K562 (cell line): Measurements from ENCODE around the gene HEY2. TPM values are rescaled to one million over a fixed set of nuclear protein-coding genes. Genes with fewer than 3 reads are reported as not detected.

Source experiments
- DPF2 ChIP-seq: fragments of 450-650 bp; IDR thresholded peaks from 2 replicates; pipeline ENCODE4 v1.6.1; 2016
- EGR1 ChIP-seq: fragments of 450-650 bp; conservative IDR thresholded peaks from 2 replicates; pipeline ENCODE4 v1.6.1; 2017; ENCODE audit warnings: mild to moderate bottlenecking
- ETV1 ChIP-seq: fragments of 450-650 bp; conservative IDR thresholded peaks from 2 replicates; pipeline ENCODE4 v1.6.1; 2016; ENCODE audit warnings: missing genetic modification characterization, control low read depth, low read depth, missing compliant biosample characterization
- FOXK2 ChIP-seq, 2 experiments: fragments of 450-650 bp; IDR thresholded peaks in 1 of 2; conservative IDR thresholded peaks in 1 of 2; 2 replicates each; pipeline ENCODE4 v1.6.1; 2016; ENCODE audit warnings: low read depth in 2 of 2, mild to moderate bottlenecking in 1 of 2
- GABPB1 ChIP-seq: sonication (generic); formaldehyde crosslinking; IDR thresholded peaks from 2 replicates; pipeline ENCODE4 v1.8.0; 2022; ENCODE audit warnings: mild to moderate bottlenecking, missing genetic modification reagents
- JUND ChIP-seq, 2 experiments: IDR thresholded peaks; 2 replicates in 1 of 2; 3 replicates in 1 of 2; pipeline ENCODE4 v1.6.1; 2011; ENCODE audit warnings: borderline replicate concordance in 2 of 2, low read depth in 2 of 2, low read length in 2 of 2, improper control_type of control experiment in 1 of 2, missing biosample characterization in 1 of 2, missing genetic modification characterization in 1 of 2, missing genetic modification reagents in 1 of 2
- KAT8 ChIP-seq: fragments of 450-650 bp; IDR thresholded peaks from 2 replicates; pipeline ENCODE4 v1.6.1; 2016; ENCODE audit warnings: low read depth, mild to moderate bottlenecking
- MAFK ChIP-seq: IDR thresholded peaks from 2 replicates; pipeline ENCODE4 v1.6.1; 2011; ENCODE audit warnings: low read length, improper control_type of control experiment
- MTF1 ChIP-seq: fragments of 250-450 bp; sonication (Bioruptor Pico); IDR thresholded peaks from 2 replicates; pipeline ENCODE4 v1.9.0; 2021; ENCODE audit warnings: moderate library complexity, mild to moderate bottlenecking, inconsistent platforms, borderline replicate concordance
- POLR2AphosphoS5 ChIP-seq: IDR thresholded peaks from 2 replicates; pipeline ENCODE4 v1.6.1; 2011; ENCODE audit warnings: mild to moderate bottlenecking, low read depth, low read length, moderate library complexity; ENCODE audit not compliant: control insufficient read depth, insufficient read depth
- PYGO2 ChIP-seq: fragments of 450-650 bp; IDR thresholded peaks from 2 replicates; pipeline ENCODE4 v1.6.1; 2016; ENCODE audit warnings: mild to moderate bottlenecking, missing genetic modification characterization, moderate library complexity, missing compliant biosample characterization
- RBM25 ChIP-seq: fragments of 200-400 bp; formaldehyde crosslinking; IDR thresholded peaks from 2 replicates; pipeline ENCODE4 v1.6.1; 2018; ENCODE audit warnings: low read length, low read depth, moderate library complexity; ENCODE audit not compliant: severe bottlenecking
- SRSF9 ChIP-seq: fragments of 200-400 bp; formaldehyde crosslinking; IDR thresholded peaks from 2 replicates; pipeline ENCODE4 v1.6.1; 2017; ENCODE audit warnings: low read depth, low read length, borderline replicate concordance
- ZKSCAN3 ChIP-seq: fragments of 250-450 bp; sonication (Bioruptor Pico); IDR thresholded peaks from 2 replicates; pipeline ENCODE4 v1.4.0; 2020
- ZNF121 ChIP-seq: sonication (generic); formaldehyde crosslinking; conservative IDR thresholded peaks from 2 replicates; pipeline ENCODE4 v1.8.0; 2022; ENCODE audit warnings: missing genetic modification reagents
- ZNF184 ChIP-seq: sonication (generic); formaldehyde crosslinking; IDR thresholded peaks from 2 replicates; pipeline ENCODE4 v1.5.0; 2020; ENCODE audit warnings: missing genetic modification reagents
- ZNF717 ChIP-seq: fragments of 250-450 bp; sonication (Bioruptor Pico); IDR thresholded peaks from 2 replicates; pipeline ENCODE4 v1.5.0; 2021
- polyA plus RNA-seq, 8 experiments: library from polyadenylated mRNA; depleted of rRNA in 4 of 8; stranded (reverse) in 5 of 8; unstranded in 3 of 8; fragments of >200 nt; fragmentation: Nextera tagmentation in 2 of 8; fragmentation: Illumina TruSeq in 1 of 8; extraction: Ambion mirVana in 2 of 8; extraction: Trizol in 1 of 8; gene quantifications; 2 replicates each; pipeline versions ENCODE4 v1.2.1 to v1.2.3, GENCODE V29; 2011 to 2014; ENCODE audit warnings: inconsistent platforms in 1 of 8, missing spikeins in 1 of 8
- total RNA-seq, 7 experiments: library from RNA; depleted of rRNA in 6 of 7; stranded (reverse); fragments of >200 nt in 6 of 7; fragmentation: Illumina TruSeq in 2 of 7; extraction: Trizol in 2 of 7; gene quantifications; 2 replicates each; pipeline versions ENCODE4 v1.2.1 to v1.2.3, GENCODE V29; 2011 to 2021; ENCODE audit warnings: low replicate concordance in 1 of 7
- TF ChIP-seq, protein P1 (sequence below): sonication (generic); formaldehyde crosslinking; IDR thresholded peaks from 2 replicates; pipeline ENCODE4 v1.9.0; 2022; ENCODE audit warnings: mild to moderate bottlenecking, missing genetic modification reagents
- TF ChIP-seq, protein P2 (sequence below): sonication (generic); formaldehyde crosslinking; IDR thresholded peaks from 2 replicates; pipeline ENCODE4 v1.8.1; 2023; ENCODE audit warnings: mild to moderate bottlenecking, missing genetic modification reagents
- TF ChIP-seq, protein P3 (sequence below): fragments of 250-450 bp; sonication (Bioruptor Pico); IDR thresholded peaks from 2 replicates; pipeline ENCODE4 v1.9.0; 2021; ENCODE audit warnings: mild to moderate bottlenecking, inconsistent platforms

Gene HEY2
- total and polyA plus RNA-seq, 9 of the 15 experiments (the other 6 are each of a cell fraction or from before 2014, with no cell fraction given) = 0.03 to 0.07 (median 0.06) TPM; not detected in 5

DNA sequence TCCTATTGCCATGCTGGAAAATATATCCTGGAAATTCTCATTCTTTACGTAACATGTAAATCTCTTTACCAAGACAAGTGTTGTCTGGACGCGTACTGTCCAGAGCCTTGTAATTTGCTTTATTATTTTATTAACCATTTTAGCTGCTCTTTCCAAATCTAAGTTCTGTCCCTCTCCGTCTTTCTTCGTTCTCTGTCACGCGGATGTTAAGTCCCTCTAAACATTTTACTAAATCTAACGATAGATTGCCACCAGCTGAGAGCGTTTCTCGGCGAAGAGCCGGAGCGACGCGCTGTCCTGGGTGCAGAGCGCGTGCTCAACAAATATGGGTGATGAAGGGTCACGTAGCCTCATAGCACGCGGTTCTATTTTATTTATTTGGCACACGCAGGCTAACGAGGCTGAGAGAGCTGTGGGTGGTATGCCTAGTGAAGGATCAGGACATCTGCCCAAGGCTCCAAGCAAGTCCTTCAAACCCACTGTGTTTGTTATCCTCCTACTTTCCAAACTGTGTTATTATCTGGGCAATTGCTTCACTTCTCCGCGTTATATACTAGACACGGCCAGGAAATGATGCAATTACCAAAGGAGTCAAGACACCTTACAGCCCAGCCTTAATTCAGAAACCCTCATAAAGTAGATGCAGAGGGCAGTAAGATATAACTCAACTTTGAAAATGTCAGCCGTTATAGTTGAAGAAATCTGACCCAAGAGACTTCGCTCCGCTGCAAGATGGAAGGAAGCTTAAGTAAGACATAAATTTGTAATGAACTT is 31.3 kb downstream of the HEY2 start (continued):
- TF ChIP-seq, protein P1, sequence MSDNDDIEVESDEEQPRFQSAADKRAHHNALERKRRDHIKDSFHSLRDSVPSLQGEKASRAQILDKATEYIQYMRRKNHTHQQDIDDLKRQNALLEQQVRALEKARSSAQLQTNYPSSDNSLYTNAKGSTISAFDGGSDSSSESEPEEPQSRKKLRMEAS = peak; percentile 96
- TF ChIP-seq POLR2AphosphoS5 = peak; percentile 66; the same call in 1 of the 2 replicates
- TF ChIP-seq FOXK2 (conservative IDR thresholded peaks at IDR 0.05 in 1 of 2, IDR thresholded peaks at IDR 0.05 in 1 of 2; ENCODE audit: low read depth in 2 of 2) = 0 out of 4 replicates have a peak, but pooled peaks of 1 of the 2 experiments have one; percentile 15
- peak; percentile 73 for TF ChIP-seq GABPB1
- no peak for TF ChIP-seq RBM25
- TF ChIP-seq ZNF121 = no peak
- TF ChIP-seq MTF1 (CRISPR knock-in tag) = no peak
- TF ChIP-seq ZKSCAN3 (CRISPR knock-in tag) = no peak
- no peak for TF ChIP-seq ZNF184 (CRISPR knock-in tag)
- TF ChIP-seq ZNF717 (CRISPR knock-in tag) = no peak
- TF ChIP-seq ETV1 = peak; percentile 96
- TF ChIP-seq, protein P2, sequence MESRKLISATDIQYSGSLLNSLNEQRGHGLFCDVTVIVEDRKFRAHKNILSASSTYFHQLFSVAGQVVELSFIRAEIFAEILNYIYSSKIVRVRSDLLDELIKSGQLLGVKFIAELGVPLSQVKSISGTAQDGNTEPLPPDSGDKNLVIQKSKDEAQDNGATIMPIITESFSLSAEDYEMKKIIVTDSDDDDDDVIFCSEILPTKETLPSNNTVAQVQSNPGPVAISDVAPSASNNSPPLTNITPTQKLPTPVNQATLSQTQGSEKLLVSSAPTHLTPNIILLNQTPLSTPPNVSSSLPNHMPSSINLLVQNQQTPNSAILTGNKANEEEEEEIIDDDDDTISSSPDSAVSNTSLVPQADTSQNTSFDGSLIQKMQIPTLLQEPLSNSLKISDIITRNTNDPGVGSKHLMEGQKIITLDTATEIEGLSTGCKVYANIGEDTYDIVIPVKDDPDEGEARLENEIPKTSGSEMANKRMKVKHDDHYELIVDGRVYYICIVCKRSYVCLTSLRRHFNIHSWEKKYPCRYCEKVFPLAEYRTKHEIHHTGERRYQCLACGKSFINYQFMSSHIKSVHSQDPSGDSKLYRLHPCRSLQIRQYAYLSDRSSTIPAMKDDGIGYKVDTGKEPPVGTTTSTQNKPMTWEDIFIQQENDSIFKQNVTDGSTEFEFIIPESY (CRISPR knock-in tag) = peak; percentile 34; the same call in 1 of the 2 replicates
- no peak for TF ChIP-seq MAFK
- TF ChIP-seq, protein P3, sequence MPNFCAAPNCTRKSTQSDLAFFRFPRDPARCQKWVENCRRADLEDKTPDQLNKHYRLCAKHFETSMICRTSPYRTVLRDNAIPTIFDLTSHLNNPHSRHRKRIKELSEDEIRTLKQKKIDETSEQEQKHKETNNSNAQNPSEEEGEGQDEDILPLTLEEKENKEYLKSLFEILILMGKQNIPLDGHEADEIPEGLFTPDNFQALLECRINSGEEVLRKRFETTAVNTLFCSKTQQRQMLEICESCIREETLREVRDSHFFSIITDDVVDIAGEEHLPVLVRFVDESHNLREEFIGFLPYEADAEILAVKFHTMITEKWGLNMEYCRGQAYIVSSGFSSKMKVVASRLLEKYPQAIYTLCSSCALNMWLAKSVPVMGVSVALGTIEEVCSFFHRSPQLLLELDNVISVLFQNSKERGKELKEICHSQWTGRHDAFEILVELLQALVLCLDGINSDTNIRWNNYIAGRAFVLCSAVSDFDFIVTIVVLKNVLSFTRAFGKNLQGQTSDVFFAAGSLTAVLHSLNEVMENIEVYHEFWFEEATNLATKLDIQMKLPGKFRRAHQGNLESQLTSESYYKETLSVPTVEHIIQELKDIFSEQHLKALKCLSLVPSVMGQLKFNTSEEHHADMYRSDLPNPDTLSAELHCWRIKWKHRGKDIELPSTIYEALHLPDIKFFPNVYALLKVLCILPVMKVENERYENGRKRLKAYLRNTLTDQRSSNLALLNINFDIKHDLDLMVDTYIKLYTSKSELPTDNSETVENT (CRISPR knock-in tag) = no peak
- no peak for TF ChIP-seq KAT8
- TF ChIP-seq EGR1 = no peak
- peak; percentile 75 for TF ChIP-seq DPF2
- no peak for TF ChIP-seq PYGO2
- no peak for TF ChIP-seq SRSF9
- TF ChIP-seq JUND (IDR thresholded peaks at IDR 0.05; ENCODE audit: borderline replicate concordance, low read depth, low read length) = peak; percentile 83
- TF ChIP-seq JUND (tag; IDR thresholded peaks at IDR 0.05; ENCODE audit: borderline replicate concordance, low read depth, low read length) = peak; percentile 71; the same call in 2 of the 3 replicates
